Keratinocyte (primary cell): Measurements from ENCODE around the gene GTF2A1L. TPM values are rescaled to one million over a fixed set of nuclear protein-coding genes. Genes with fewer than 3 reads are reported as not detected.

Source experiments
- DNase-seq: peaks from one replicate; pipeline ENCODE4 v3.0.0-alpha.2; 2011; ENCODE audit warnings: low read depth, missing footprints, low spot score
- FAIRE-seq: peaks from 2 replicates; lab custom pipeline; 2011; peaks lifted over from hg19 to GRCh38; lab: Jason Lieb, UNC
- H2AFZ ChIP-seq: 2 replicates; pipeline ENCODE4 v1.6.0; 2012; ENCODE audit warnings: low read length, control low read depth, inconsistent platforms; ENCODE audit not compliant: control insufficient read depth
- H3K27ac ChIP-seq: 2 replicates; pipeline ENCODE4 v1.5.1; 2011; ENCODE audit warnings: low read length; ENCODE audit not compliant: control insufficient read depth, insufficient read depth
- H3K27me3 ChIP-seq: 3 replicates; pipeline ENCODE4 v1.6.0; 2011; ENCODE audit warnings: low read length; ENCODE audit not compliant: control insufficient read depth, insufficient read depth; ENCODE audit errors: extremely low read depth
- H3K36me3 ChIP-seq, 2 experiments: 2 replicates in 1 of 2; 3 replicates in 1 of 2; pipeline ENCODE4 v1.5.1; 2011; ENCODE audit warnings: low read length in 2 of 2, mild to moderate bottlenecking in 1 of 2; ENCODE audit not compliant: control insufficient read depth in 2 of 2, insufficient read depth in 2 of 2; ENCODE audit errors: extremely low read depth in 1 of 2
- H3K4me1 ChIP-seq: 3 replicates; pipeline ENCODE4 v1.5.1; 2011; ENCODE audit warnings: low read length; ENCODE audit not compliant: control insufficient read depth, insufficient read depth; ENCODE audit errors: extremely low read depth
- H3K4me2 ChIP-seq: 3 replicates; pipeline ENCODE4 v1.6.0; 2011; ENCODE audit warnings: low read depth, low read length; ENCODE audit not compliant: control insufficient read depth, insufficient read depth; ENCODE audit errors: extremely low read depth
- H3K4me3 ChIP-seq, 3 experiments: fragments of 200-600 bp in 1 of 3; sonication (generic) in 1 of 3; 2 replicates in 2 of 3; 3 replicates in 1 of 3; pipeline ENCODE4 v1.5.1; 2011 to 2016; ENCODE audit warnings: low read length in 3 of 3, mild to moderate bottlenecking in 3 of 3, control low read depth in 2 of 3, inconsistent platforms in 1 of 3, low read depth in 1 of 3, mixed read lengths in 1 of 3, mixed run types in 1 of 3, moderate library complexity in 1 of 3; ENCODE audit not compliant: control insufficient read depth in 2 of 3, insufficient read depth in 2 of 3; ENCODE audit errors: extremely low read depth in 1 of 3
- H3K79me2 ChIP-seq: 2 replicates; pipeline ENCODE4 v1.6.0; 2012; ENCODE audit warnings: low read length; ENCODE audit not compliant: control insufficient read depth, insufficient read depth
- H3K9ac ChIP-seq: 3 replicates; pipeline ENCODE4 v1.6.0; 2011; ENCODE audit warnings: low read length; ENCODE audit not compliant: control insufficient read depth, insufficient read depth; ENCODE audit errors: extremely low read depth
- H3K9me1 ChIP-seq: 3 replicates; pipeline ENCODE4 v1.6.0; 2011; ENCODE audit warnings: low read length; ENCODE audit not compliant: control insufficient read depth, insufficient read depth; ENCODE audit errors: extremely low read depth
- H3K9me3 ChIP-seq: 2 replicates; pipeline ENCODE4 v1.5.1; 2012; ENCODE audit warnings: low read depth, low read length; ENCODE audit not compliant: control insufficient read depth
- H4K20me1 ChIP-seq: 3 replicates; pipeline ENCODE4 v1.6.0; 2011; ENCODE audit warnings: low read length; ENCODE audit not compliant: control insufficient read depth, insufficient read depth; ENCODE audit errors: extremely low read depth
- CTCF ChIP-seq, 3 experiments: IDR thresholded peaks in 1 of 3; conservative IDR thresholded peaks in 1 of 3; optimal IDR thresholded peaks in 1 of 3; 2 replicates in 2 of 3; 3 replicates in 1 of 3; pipeline versions ENCODE3 to v1.5.1; 2011; ENCODE audit warnings: low read length in 3 of 3, mild to moderate bottlenecking in 3 of 3, moderate library complexity in 2 of 3, control low read depth in 1 of 3, inconsistent platforms in 1 of 3; ENCODE audit not compliant: insufficient read depth in 2 of 3; ENCODE audit errors: extremely low read depth in 1 of 3
- EZH2 ChIP-seq: IDR thresholded peaks from one replicate; pipeline ENCODE4 v1.6.1; 2012; ENCODE audit warnings: inconsistent platforms, mild to moderate bottlenecking, low read length, moderate library complexity
- dilution Hi-C: fragments of 300-500 bp; cut with MboI; formaldehyde crosslinking; loops from one replicate; pipeline ENCODE4 v1.7.0; 2020; ENCODE audit warnings: low sequenced_read_pairs; ENCODE audit not compliant: extremely low pct_ligation_motif_present
- polyA plus RNA-seq, 5 experiments: library from polyadenylated mRNA; depleted of rRNA in 3 of 5; stranded (reverse) in 3 of 5; stranded (forward) in 1 of 5; unstranded in 1 of 5; fragments of >200 nt; gene quantifications; 1 replicate in 1 of 5; 2 replicates in 3 of 5; 3 replicates in 1 of 5; pipeline versions ENCODE4 v1.2.1 to v1.2.3, GENCODE V29; 2011 to 2012; ENCODE audit warnings: missing spikeins in 2 of 5, low read depth in 1 of 5, low replicate concordance in 1 of 5

Gene GTF2A1L
- polyA plus RNA-seq, 1 donor (not counting 4 experiments of a cell fraction or from before 2014, with no cell fraction given) = not detected

GRCh38 chr2:48674933-48675332, 57.3 kb downstream of the GTF2A1L start:
- dilution Hi-C loops = no loop called here
- Histone ChIP-seq H3K4me2 (no peak overlapping the region), H4K20me1 (no peaks in the 10 kb centered on the region), H3K79me2 (no peaks in the 10 kb centered on the region), H3K36me3 (no peaks in the 10 kb centered on the region), H3K9ac (no peak overlapping the region), H2AFZ (no peak overlapping the region), H3K9me3 (no peaks in the 10 kb centered on the region), H3K4me1 (no peaks in the 10 kb centered on the region), H3K27me3 (no peaks in the 10 kb centered on the region), H3K4me3 (no peak overlapping the region), H3K27ac (no peak overlapping the region), H3K9me1 (no peaks in the 10 kb centered on the region)
- TF ChIP-seq EZH2 (no peak), CTCF (optimal IDR thresholded peaks at IDR 0.05 in 1 of 3, IDR thresholded peaks at IDR 0.05 in 1 of 3, conservative IDR thresholded peaks at IDR 0.05 in 1 of 3; ENCODE audit: extremely low read depth in 1 of 3, insufficient read depth in 2 of 3, low read length in 3 of 3) (no peak)
- DNase-seq (no peak), FAIRE-seq (no peak)

GRCh38 chr2:48677450-48677849, 59.8 kb downstream of the GTF2A1L start:
- no peak overlapping the region for H3K4me2 ChIP-seq
- TF ChIP-seq EZH2 (no peak), CTCF (optimal IDR thresholded peaks at IDR 0.05 in 1 of 3, IDR thresholded peaks at IDR 0.05 in 1 of 3, conservative IDR thresholded peaks at IDR 0.05 in 1 of 3; ENCODE audit: extremely low read depth in 1 of 3, insufficient read depth in 2 of 3, low read length in 3 of 3) (no peak)
- no peak overlapping the region for H3K27ac ChIP-seq
- H3K4me1 ChIP-seq = no peaks in the 10 kb centered on the region
- H3K36me3 ChIP-seq = no peaks in the 10 kb centered on the region
- no peaks in the 10 kb centered on the region for H4K20me1 ChIP-seq
- H3K79me2 ChIP-seq = no peaks in the 10 kb centered on the region
- no peaks in the 10 kb centered on the region for H3K27me3 ChIP-seq
- H3K9me3 ChIP-seq = no peaks in the 10 kb centered on the region
- FAIRE-seq (no peak), DNase-seq (no peak)
- dilution Hi-C loops = no loop called here
- H3K9me1 ChIP-seq = no peaks in the 10 kb centered on the region
- H3K4me3 ChIP-seq = no peak overlapping the region
- H2AFZ ChIP-seq = no peak overlapping the region
- no peak overlapping the region for H3K9ac ChIP-seq
